Activated naive CD4-positive, alpha-beta T cell (primary cell): ENCODE data around the gene ERAP2.

Experiments
- DNase-seq, 4 experiments: peaks; one replicate each; lab custom pipeline; 2025; lab: John Stamatoyannopoulos, UW

ERAP2 gene

GRCh38 chr5:96963267-96963666 is 87.0 kb downstream of the ERAP2 start:
- no peak for DNase-seq

- no peak for DNase-seq
Measured at GRCh38 chr5:96966801-96967200, 90.5 kb downstream of the ERAP2 start.

GRCh38 chr5:96967400-96967799 is 91.1 kb downstream of the ERAP2 start:
- DNase-seq = no peak

GRCh38 chr5:96968074-96968473 is 91.8 kb downstream of the ERAP2 start:
- no peak for DNase-seq

- DNase-seq = no peak
Measured at GRCh38 chr5:96968614-96969013, 92.3 kb downstream of the ERAP2 start.
